Panc1 (cell line): ENCODE data around the gene USP17L13. TPM values are rescaled to one million over a fixed set of nuclear protein-coding genes. Genes with fewer than 3 reads are reported as not detected.
"Not testable (repeated sequence)": the region's sequence is repeated elsewhere in the genome, so short reads cannot be mapped to it uniquely, and the experiment has no call there.

ENCODE experiments used
- ATAC-seq: fragments of 200-7000 bp; cut with Tn5 transposase; 2 replicates; pipeline ENCODE4 v1.9.1; 2020; ENCODE audit warnings: mild to moderate bottlenecking, moderate library complexity
- Bru-seq: library from RNA; stranded (reverse); fragments of 400-500 nt; gene quantifications from one replicate; lab custom pipeline; 2021; lab: Mats Ljungman, UMichigan
- BruChase-seq, 2 experiments: library from RNA; stranded (reverse); fragments of 400-500 nt; gene quantifications; one replicate each; lab custom pipeline; 2021; lab: Mats Ljungman, UMichigan
- BruUV-seq: library from RNA; stranded (reverse); fragments of 400-500 nt; replicated peaks from 2 replicates; lab custom pipeline; 2021; lab: Mats Ljungman, UMichigan
- CTCF ChIA-PET: fragments of 300-600 bp; sonication (Branson Sonifier 250); formaldehyde crosslinking; loops from one replicate; lab custom pipeline; 2022; ENCODE audit warnings: antibody characterized with exemption; lab: Charles Lee
- POLR2A ChIA-PET: fragments of 300-600 bp; sonication (Branson Sonifier 250); formaldehyde crosslinking; loops from one replicate; lab custom pipeline; 2022; ENCODE audit warnings: antibody characterized with exemption; lab: Charles Lee
- DNase-seq: peaks from one replicate; pipeline ENCODE4 v3.0.0-alpha.2; 2010; ENCODE audit warnings: low read depth, low spot score
- H3K27ac ChIP-seq: 2 replicates; pipeline ENCODE4 v1.5.1; 2011; ENCODE audit warnings: mild to moderate bottlenecking, low read length, inconsistent platforms
- H3K27me3 ChIP-seq: fragments of 200-500 bp; sonication (Bioruptor generic); 2 replicates; pipeline ENCODE4 v1.6.0; 2014; ENCODE audit warnings: low read length, inconsistent platforms; ENCODE audit not compliant: control insufficient read depth, insufficient read depth
- H3K36me3 ChIP-seq: fragments of 200-500 bp; sonication (Bioruptor generic); 2 replicates; pipeline ENCODE4 v1.5.1; 2014; ENCODE audit warnings: inconsistent platforms, mild to moderate bottlenecking, low read length, moderate library complexity; ENCODE audit not compliant: control insufficient read depth, insufficient read depth
- H3K4me1 ChIP-seq: 2 replicates; pipeline ENCODE4 v1.5.1; 2011; ENCODE audit warnings: inconsistent platforms, mild to moderate bottlenecking, low read length, moderate library complexity; ENCODE audit not compliant: control insufficient read depth, insufficient read depth
- H3K4me3 ChIP-seq, 2 experiments: 2 replicates each; pipeline ENCODE4 v1.5.1; 2011 to 2012; ENCODE audit warnings: low read depth in 2 of 2, low read length in 2 of 2, mild to moderate bottlenecking in 2 of 2, inconsistent platforms in 1 of 2, moderate library complexity in 1 of 2
- H3K9me3 ChIP-seq: fragments of 200-500 bp; sonication (Bioruptor generic); 2 replicates; pipeline ENCODE4 v1.5.1; 2014; ENCODE audit warnings: low read depth, mild to moderate bottlenecking, inconsistent platforms, low read length, moderate library complexity; ENCODE audit not compliant: control insufficient read depth, insufficient read depth
- in situ Hi-C: cut with HindIII; loops from 2 replicates; pipeline ENCODE4 v1.10.0; 2016; ENCODE audit warnings: low sequenced_read_pairs, low pct_unique_long_range_greater_than_20kb
- intact Hi-C: fragments of 100-400 bp; cut with micrococcal nuclease; formaldehyde crosslinking; loops from one replicate; pipeline ENCODE4 v1.10.0; 2022; ENCODE audit not compliant: unreplicated experiment
- long read RNA-seq: library from polyadenylated mRNA; unstranded; transcript quantifications from one replicate; pipeline ENCODE4 v2.0.0, GENCODE V29; 2021; ENCODE audit not compliant: unreplicated experiment
- polyA plus RNA-seq: library from polyadenylated mRNA; unstranded; fragments of >200 nt; gene quantifications from one replicate; pipeline ENCODE4 v1.2.1, GENCODE V29; 2012; ENCODE audit warnings: missing spikeins; ENCODE audit not compliant: insufficient read length
- total RNA-seq: library from RNA; stranded (reverse); gene quantifications from one replicate; pipeline ENCODE4 v1.2.1, GENCODE V29; 2021; ENCODE audit not compliant: unreplicated experiment

USP17L13 gene, protein sequence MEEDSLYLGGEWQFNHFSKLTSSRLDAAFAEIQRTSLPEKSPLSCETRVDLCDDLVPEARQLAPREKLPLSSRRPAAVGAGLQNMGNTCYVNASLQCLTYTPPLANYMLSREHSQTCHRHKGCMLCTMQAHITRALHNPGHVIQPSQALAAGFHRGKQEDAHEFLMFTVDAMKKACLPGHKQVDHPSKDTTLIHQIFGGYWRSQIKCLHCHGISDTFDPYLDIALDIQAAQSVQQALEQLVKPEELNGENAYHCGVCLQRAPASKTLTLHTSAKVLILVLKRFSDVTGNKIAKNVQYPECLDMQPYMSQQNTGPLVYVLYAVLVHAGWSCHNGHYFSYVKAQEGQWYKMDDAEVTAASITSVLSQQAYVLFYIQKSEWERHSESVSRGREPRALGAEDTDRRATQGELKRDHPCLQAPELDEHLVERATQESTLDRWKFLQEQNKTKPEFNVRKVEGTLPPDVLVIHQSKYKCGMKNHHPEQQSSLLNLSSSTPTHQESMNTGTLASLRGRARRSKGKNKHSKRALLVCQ
- total RNA-seq (not detected), Bru-seq, nascent RNA (not detected), BruChase-seq, experiment 1, labeled RNA remaining after a 2-hour chase (not detected), BruChase-seq, experiment 2, labeled RNA remaining after a 6-hour chase (not detected)
- not detected for polyA plus RNA-seq
- long read RNA-seq, result 0 reads

DNA sequence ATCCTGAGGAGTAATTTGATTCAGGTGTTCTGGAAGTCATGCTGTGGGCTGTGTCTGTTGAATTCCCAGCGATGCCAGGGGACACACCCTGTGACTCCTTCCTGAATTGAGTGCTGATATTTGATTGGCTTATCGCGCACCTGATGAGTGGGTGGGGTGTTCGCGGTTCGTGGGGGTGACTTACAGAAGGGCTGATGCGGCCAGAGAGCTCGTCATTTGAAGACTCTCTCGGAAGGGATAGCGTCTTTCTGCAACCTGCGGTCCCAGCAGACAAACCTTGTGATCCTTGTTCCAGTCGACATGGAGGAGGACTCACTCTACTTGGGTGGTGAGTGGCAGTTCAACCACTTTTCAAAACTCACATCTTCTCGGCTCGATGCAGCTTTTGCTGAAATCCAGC lies at the start of gene USP17L13:
Gene USP17L13 (plus strand): TSS at position 301 of the 400 bp plus-strand sequence. CDS start 0 bp downstream, at position 301.
- H3K27me3 ChIP-seq, BruUV-seq, DNase-seq, H3K36me3 ChIP-seq, H3K4me3 ChIP-seq, POLR2A ChIA-PET, in situ Hi-C loops, CTCF ChIA-PET, H3K4me1 ChIP-seq, intact Hi-C loops, ATAC-seq, H3K27ac ChIP-seq, H3K9me3 ChIP-seq: not testable (repeated sequence)

DNA sequence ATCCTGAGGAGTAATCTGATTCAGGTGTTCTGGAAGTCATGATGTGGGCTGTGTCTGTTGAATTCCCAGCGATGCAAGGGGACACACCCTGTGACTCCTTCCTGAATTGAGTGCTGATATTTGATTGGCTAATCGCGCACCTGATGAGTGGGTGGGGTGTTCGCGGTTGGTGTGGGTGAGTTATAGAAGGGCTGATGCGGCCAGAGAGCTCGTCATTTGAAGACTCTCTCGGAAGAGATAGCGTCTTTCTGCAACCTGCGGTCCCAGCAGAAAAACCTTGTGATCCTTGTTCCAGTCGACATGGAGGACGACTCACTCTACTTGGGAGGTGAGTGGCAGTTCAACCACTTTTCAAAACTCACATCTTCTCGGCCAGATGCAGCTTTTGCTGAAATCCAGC lies 14.3 kb upstream of the USP17L13 start, which contains the start of gene USP17L10:
Gene USP17L10 (plus strand): TSS at position 301 of the 400 bp plus-strand sequence. CDS start 0 bp downstream, at position 301.
- intact Hi-C loops, H3K27ac ChIP-seq, CTCF ChIA-PET, H3K4me1 ChIP-seq, ATAC-seq, DNase-seq, H3K9me3 ChIP-seq, POLR2A ChIA-PET, H3K4me3 ChIP-seq, H3K27me3 ChIP-seq, BruUV-seq, in situ Hi-C loops, H3K36me3 ChIP-seq: not testable (repeated sequence)

DNA sequence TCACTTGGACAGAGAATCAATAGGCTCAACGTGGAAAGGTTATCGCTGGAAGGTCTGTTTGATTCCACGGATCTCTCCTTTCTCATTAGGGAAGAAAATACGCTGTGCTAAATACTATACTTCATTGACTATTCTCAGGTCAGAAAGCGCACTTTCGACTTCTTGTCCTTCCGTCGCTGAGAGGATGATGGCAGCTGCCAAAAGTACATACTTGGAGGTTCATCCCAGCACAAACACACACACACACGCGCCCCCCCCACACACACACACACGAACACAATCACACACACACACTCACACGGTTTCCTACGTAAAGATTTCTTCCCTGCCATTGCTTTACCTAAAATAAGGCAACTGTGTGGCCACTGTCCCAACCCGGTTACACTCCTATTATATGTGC lies 10.0 kb upstream of the USP17L13 start:
- POLR2A ChIA-PET, H3K27me3 ChIP-seq, DNase-seq, H3K36me3 ChIP-seq, H3K9me3 ChIP-seq, in situ Hi-C loops, H3K27ac ChIP-seq, ATAC-seq, H3K4me3 ChIP-seq, H3K4me1 ChIP-seq, BruUV-seq, CTCF ChIA-PET, intact Hi-C loops: not testable (repeated sequence)

DNA sequence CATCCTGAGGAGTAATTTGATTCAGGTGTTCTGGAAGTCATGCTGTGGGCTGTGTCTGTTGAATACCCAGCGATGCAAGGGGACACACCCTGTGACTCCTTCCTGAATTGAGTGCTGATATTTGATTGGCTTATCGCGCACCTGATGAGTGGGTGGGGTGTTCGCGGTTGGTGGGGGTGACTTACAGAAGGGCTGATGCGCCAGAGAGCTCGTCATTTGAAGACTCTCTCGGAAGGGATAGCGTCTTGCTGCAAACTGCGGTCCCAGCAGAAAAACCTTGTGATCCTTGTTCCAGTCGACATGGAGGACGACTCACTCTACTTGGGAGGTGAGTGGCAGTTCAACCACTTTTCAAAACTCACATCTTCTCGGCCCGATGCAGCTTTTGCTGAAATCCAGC lies 9.6 kb upstream of the USP17L13 start, which contains the start of gene USP17L11:
Gene USP17L11 (plus strand): TSS at position 301 of the 400 bp plus-strand sequence. CDS start 0 bp downstream, at position 301.
- H3K9me3 ChIP-seq, H3K4me3 ChIP-seq, POLR2A ChIA-PET, BruUV-seq, H3K4me1 ChIP-seq, H3K36me3 ChIP-seq, intact Hi-C loops, H3K27ac ChIP-seq, CTCF ChIA-PET, in situ Hi-C loops, ATAC-seq, DNase-seq, H3K27me3 ChIP-seq: not testable (repeated sequence)

DNA sequence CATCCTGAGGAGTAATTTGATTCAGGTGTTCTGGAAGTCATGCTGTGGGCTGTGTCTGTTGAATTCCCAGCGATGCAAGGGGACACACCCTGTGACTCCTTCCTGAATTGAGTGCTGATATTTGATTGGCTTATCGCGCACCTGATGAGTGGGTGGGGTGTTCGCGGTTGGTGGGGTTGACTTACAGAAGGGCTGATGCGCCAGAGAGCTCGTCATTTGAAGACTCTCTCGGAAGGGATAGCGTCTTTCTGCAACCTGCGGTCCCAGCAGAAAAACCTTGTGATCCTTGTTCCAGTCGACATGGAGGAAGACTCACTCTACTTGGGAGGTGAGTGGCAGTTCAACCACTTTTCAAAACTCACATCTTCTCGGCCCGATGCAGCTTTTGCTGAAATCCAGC lies 4.8 kb upstream of the USP17L13 start, which contains the start of gene USP17L12:
Gene USP17L12 (plus strand): TSS at position 301 of the 400 bp plus-strand sequence. CDS start 0 bp downstream, at position 301.
- CTCF ChIA-PET, POLR2A ChIA-PET, intact Hi-C loops, in situ Hi-C loops, H3K4me1 ChIP-seq, H3K27ac ChIP-seq, BruUV-seq, ATAC-seq, DNase-seq, H3K27me3 ChIP-seq, H3K4me3 ChIP-seq, H3K9me3 ChIP-seq, H3K36me3 ChIP-seq: not testable (repeated sequence)

DNA sequence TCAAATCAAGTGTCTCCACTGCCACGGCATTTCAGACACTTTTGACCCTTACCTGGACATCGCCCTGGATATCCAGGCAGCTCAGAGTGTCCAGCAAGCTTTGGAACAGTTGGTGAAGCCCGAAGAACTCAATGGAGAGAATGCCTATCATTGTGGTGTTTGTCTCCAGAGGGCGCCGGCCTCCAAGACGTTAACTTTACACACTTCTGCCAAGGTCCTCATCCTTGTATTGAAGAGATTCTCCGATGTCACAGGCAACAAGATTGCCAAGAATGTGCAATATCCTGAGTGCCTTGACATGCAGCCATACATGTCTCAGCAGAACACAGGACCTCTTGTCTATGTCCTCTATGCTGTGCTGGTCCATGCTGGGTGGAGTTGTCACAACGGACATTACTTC lies 5.6 kb downstream of the USP17L13 start:
- BruUV-seq, H3K27ac ChIP-seq, H3K9me3 ChIP-seq, in situ Hi-C loops, H3K36me3 ChIP-seq, H3K27me3 ChIP-seq, H3K4me1 ChIP-seq, DNase-seq, H3K4me3 ChIP-seq, CTCF ChIA-PET, ATAC-seq, intact Hi-C loops, POLR2A ChIA-PET: not testable (repeated sequence)

DNA sequence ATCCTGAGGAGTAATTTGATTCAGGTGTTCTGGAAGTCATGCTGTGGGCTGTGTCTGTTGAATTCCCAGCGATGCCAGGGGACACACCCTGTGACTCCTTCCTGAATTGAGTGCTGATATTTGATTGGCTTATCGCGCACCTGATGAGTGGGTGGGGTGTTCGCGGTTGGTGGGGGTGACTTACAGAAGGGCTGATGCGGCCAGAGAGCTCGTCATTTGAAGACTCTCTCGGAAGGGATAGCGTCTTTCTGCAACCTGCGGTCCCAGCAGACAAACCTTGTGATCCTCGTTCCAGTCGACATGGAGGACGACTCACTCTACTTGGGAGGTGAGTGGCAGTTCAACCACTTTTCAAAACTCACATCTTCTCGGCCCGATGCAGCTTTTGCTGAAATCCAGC lies 9.4 kb downstream of the USP17L13 start, which contains the start of gene USP17L15:
Gene USP17L15 (plus strand): TSS at position 301 of the 400 bp plus-strand sequence. CDS start 0 bp downstream, at position 301.
- H3K4me1 ChIP-seq, POLR2A ChIA-PET, in situ Hi-C loops, H3K36me3 ChIP-seq, H3K4me3 ChIP-seq, ATAC-seq, H3K27ac ChIP-seq, H3K9me3 ChIP-seq, DNase-seq, H3K27me3 ChIP-seq, CTCF ChIA-PET, BruUV-seq, intact Hi-C loops: not testable (repeated sequence)
